Endodermal cell (in vitro differentiated cells): ENCODE data around the gene NFAM1. TPM values are rescaled to one million over a fixed set of nuclear protein-coding genes. Genes with fewer than 3 reads are reported as not detected.
A peak's percentile ranks its signal among the peaks of the same experiment; 100 is the strongest.

ENCODE experiments used
- DNase-seq: peaks from one replicate; pipeline ENCODE4 v3.0.0-alpha.2; 2017
- H3K27ac ChIP-seq: 2 replicates; pipeline ENCODE4 v1.5.1; 2013; ENCODE audit warnings: mild to moderate bottlenecking, low read depth, low read length, moderate library complexity
- H3K27me3 ChIP-seq: 2 replicates; pipeline ENCODE4 v1.6.1; 2013; ENCODE audit warnings: mild to moderate bottlenecking, low read length, moderate library complexity; ENCODE audit not compliant: insufficient read depth, control insufficient read depth, poor library complexity, severe bottlenecking
- H3K36me3 ChIP-seq: 2 replicates; pipeline ENCODE4 v1.7.0; 2013; ENCODE audit warnings: mild to moderate bottlenecking, low read length, moderate library complexity; ENCODE audit not compliant: control insufficient read depth, insufficient read depth
- H3K4me1 ChIP-seq: one replicate; pipeline ENCODE4 v1.7.0; 2013; ENCODE audit warnings: low read length; ENCODE audit not compliant: control insufficient read depth, insufficient read depth
- H3K4me3 ChIP-seq: 2 replicates; pipeline ENCODE4 v1.5.1; 2013; ENCODE audit warnings: mild to moderate bottlenecking, low read length, moderate library complexity
- H3K9ac ChIP-seq: 2 replicates; pipeline ENCODE4 v1.6.1; 2013; ENCODE audit warnings: mild to moderate bottlenecking, low read length, moderate library complexity; ENCODE audit not compliant: poor library complexity, severe bottlenecking; ENCODE audit errors: extremely low read depth
- H3K9me3 ChIP-seq: 2 replicates; pipeline ENCODE4 v1.6.1; 2013; ENCODE audit warnings: mild to moderate bottlenecking, low read length, moderate library complexity; ENCODE audit not compliant: control insufficient read depth
- H3K27ac Mint-ChIP-seq: 2 replicates; pipeline ENCODE4 v1.8.0; 2020; ENCODE audit warnings: mixed read lengths
- H3K27me3 Mint-ChIP-seq: 2 replicates; pipeline ENCODE4 v1.8.0; 2021; ENCODE audit warnings: mild to moderate bottlenecking, mixed read lengths; ENCODE audit not compliant: insufficient read depth
- H3K36me3 Mint-ChIP-seq: 2 replicates; pipeline ENCODE4 v1.8.0; 2020; ENCODE audit warnings: low read depth, mixed read lengths
- H3K4me1 Mint-ChIP-seq: 2 replicates; pipeline ENCODE4 v1.8.0; 2020; ENCODE audit warnings: mixed read lengths
- H3K4me3 Mint-ChIP-seq: 2 replicates; pipeline ENCODE4 v1.8.0; 2020; ENCODE audit warnings: mild to moderate bottlenecking, moderate library complexity, mixed read lengths
- H3K9me3 Mint-ChIP-seq: 2 replicates; pipeline ENCODE4 v1.8.0; 2020; ENCODE audit warnings: mild to moderate bottlenecking, mixed read lengths
- WGBS, 2 experiments: methylation state at CpG; one replicate each; pipeline versions ENCODE4 v1.1.5 to v1.1.7; 2013; ENCODE audit warnings: missing lambda C conversion rate in 2 of 2, mixed read lengths in 1 of 2; ENCODE audit not compliant: insufficient coverage in 1 of 2, insufficient read length in 1 of 2; 5-methylcytosine and 5-hydroxymethylcytosine counted together
- total RNA-seq, 2 donors: library from RNA; stranded (reverse); fragmentation: NEBNext Ultra II Directional in 1 of 2; extraction: Animal tissue kit (Norgen Biotek cat#: 25700) in 1 of 2; gene quantifications; 2 replicates in 1 of 2; 3 replicates in 1 of 2; pipeline ENCODE4 v1.2.1, GENCODE V29; 2021
- TF ChIP-seq, protein P1 (sequence below): fragments of 200-600 bp; sonication (generic); conservative IDR thresholded peaks from 2 replicates; pipeline ENCODE4 v1.5.0; 2021; ENCODE audit warnings: antibody characterized with exemption, mild to moderate bottlenecking

Gene NFAM1
- total RNA-seq, 2 donors from 2014 or later: 0.92 to 1.1 TPM

DNA sequence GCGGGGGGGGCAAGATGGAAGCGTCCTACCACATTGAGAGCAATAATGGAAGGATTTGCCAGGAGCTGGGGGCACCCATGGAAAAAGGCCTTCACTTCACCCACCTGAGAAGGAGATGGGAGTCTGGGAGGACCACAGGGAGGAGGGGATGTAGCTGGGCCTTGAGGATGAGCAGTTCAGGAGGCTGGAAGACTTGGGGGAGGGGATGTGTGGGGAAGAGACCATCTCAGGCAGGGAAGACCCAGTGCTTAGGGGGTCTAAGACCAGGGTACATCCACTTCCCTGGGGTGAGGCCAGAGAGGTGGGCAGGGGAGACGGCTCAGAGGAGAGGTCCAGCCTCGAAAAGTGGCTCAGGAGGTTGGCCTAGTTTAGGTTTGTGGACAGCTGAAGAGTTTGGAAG, 90.4 kb downstream of the NFAM1 start:
- no peak overlapping the region for H3K4me3 ChIP-seq
- DNase-seq: no peak
- no peaks in the 10 kb centered on the region for H3K4me1 ChIP-seq
- WGBS, 2 experiments: 91 to 92% methylated on average over 2 to 4 of the region's 4 CpGs
- peak overlapping the region; percentile 55 for H3K4me3 Mint-ChIP-seq
- H3K27ac ChIP-seq: no peak overlapping the region
- H3K27ac Mint-ChIP-seq: peak overlapping the region; percentile 12
- TF ChIP-seq, protein P1, sequence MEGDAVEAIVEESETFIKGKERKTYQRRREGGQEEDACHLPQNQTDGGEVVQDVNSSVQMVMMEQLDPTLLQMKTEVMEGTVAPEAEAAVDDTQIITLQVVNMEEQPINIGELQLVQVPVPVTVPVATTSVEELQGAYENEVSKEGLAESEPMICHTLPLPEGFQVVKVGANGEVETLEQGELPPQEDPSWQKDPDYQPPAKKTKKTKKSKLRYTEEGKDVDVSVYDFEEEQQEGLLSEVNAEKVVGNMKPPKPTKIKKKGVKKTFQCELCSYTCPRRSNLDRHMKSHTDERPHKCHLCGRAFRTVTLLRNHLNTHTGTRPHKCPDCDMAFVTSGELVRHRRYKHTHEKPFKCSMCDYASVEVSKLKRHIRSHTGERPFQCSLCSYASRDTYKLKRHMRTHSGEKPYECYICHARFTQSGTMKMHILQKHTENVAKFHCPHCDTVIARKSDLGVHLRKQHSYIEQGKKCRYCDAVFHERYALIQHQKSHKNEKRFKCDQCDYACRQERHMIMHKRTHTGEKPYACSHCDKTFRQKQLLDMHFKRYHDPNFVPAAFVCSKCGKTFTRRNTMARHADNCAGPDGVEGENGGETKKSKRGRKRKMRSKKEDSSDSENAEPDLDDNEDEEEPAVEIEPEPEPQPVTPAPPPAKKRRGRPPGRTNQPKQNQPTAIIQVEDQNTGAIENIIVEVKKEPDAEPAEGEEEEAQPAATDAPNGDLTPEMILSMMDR: no peak
- H3K4me1 Mint-ChIP-seq: peaks cover 8% of the 10 kb centered on the region
- no peaks in the 10 kb centered on the region for H3K27me3 ChIP-seq
- H3K9me3 ChIP-seq: no peaks in the 10 kb centered on the region
- no peaks in the 10 kb centered on the region for H3K36me3 Mint-ChIP-seq
- no peaks in the 10 kb centered on the region for H3K27me3 Mint-ChIP-seq
- no peak overlapping the region for H3K9ac ChIP-seq
- H3K36me3 ChIP-seq: no peaks in the 10 kb centered on the region
- H3K9me3 Mint-ChIP-seq: no peaks in the 10 kb centered on the region

GRCh38 chr22:42340829-42341383, 91.3 kb downstream of the NFAM1 start:
- Histone ChIP-seq H3K4me3 (peak overlapping the region; percentile 64), H3K9ac (no peak overlapping the region)

GRCh38 chr22:42340150-42340549, 92.1 kb downstream of the NFAM1 start:
- H3K4me1 ChIP-seq: no peaks in the 10 kb centered on the region
- H3K27ac ChIP-seq: no peak overlapping the region
- WGBS, 2 experiments: 91 to 100% methylated on average over 1 to 3 of the region's 3 CpGs
- H3K4me3 ChIP-seq: no peak overlapping the region
- DNase-seq: no peak
- no peaks in the 10 kb centered on the region for H3K36me3 ChIP-seq
- Mint-ChIP-seq H3K27me3 (no peaks in the 10 kb centered on the region), H3K4me3 (peak overlapping the region; percentile 55), H3K4me1 (peaks cover 12% of the 10 kb centered on the region), H3K27ac (no peak overlapping the region), H3K9me3 (no peaks in the 10 kb centered on the region), H3K36me3 (no peaks in the 10 kb centered on the region)
- no peaks in the 10 kb centered on the region for H3K27me3 ChIP-seq
- H3K9ac ChIP-seq: no peak overlapping the region
- TF ChIP-seq, protein P1: no peak
- no peaks in the 10 kb centered on the region for H3K9me3 ChIP-seq

More at GRCh38 chr22:42340829-42341383, 91.3 kb downstream of the NFAM1 start:
- Histone ChIP-seq H3K9me3 (no peaks in the 10 kb centered on the region), H3K27ac (no peak overlapping the region), H3K36me3 (no peaks in the 10 kb centered on the region), H3K4me1 (no peaks in the 10 kb centered on the region), H3K27me3 (no peaks in the 10 kb centered on the region)
- TF ChIP-seq, protein P1: no peak
- WGBS, 2 experiments: 28 to 33% methylated on average over 3 to 26 of the region's 26 CpGs
- peak overlapping the region; percentile 55 for H3K4me3 Mint-ChIP-seq
- no peaks in the 10 kb centered on the region for H3K9me3 Mint-ChIP-seq
- peak; percentile 85 for DNase-seq
- H3K27ac Mint-ChIP-seq: peak overlapping the region; percentile 88
- no peaks in the 10 kb centered on the region for H3K36me3 Mint-ChIP-seq
- H3K4me1 Mint-ChIP-seq: peaks cover 8% of the 10 kb centered on the region
- no peaks in the 10 kb centered on the region for H3K27me3 Mint-ChIP-seq
